Smooth muscle cell (in vitro differentiated cells): ENCODE measurements around the gene CADPS. TPM values are rescaled to one million over a fixed set of nuclear protein-coding genes. Genes with fewer than 3 reads are reported as not detected.

ENCODE experiments used
- DNase-seq: peaks from one replicate; lab custom pipeline; 2025; ENCODE audit not compliant: unreplicated experiment; lab: John Stamatoyannopoulos, UW
- H2AFZ ChIP-seq: fragments of 200-600 bp; sonication (generic); 2 replicates; pipeline ENCODE4 v1.6.0; 2016; ENCODE audit warnings: antibody characterized with exemption, low read depth, mild to moderate bottlenecking
- H3F3A ChIP-seq: fragments of 200-600 bp; sonication (generic); 2 replicates; pipeline ENCODE4 v1.6.0; 2017; ENCODE audit warnings: antibody characterized with exemption, low read depth
- H3K27ac ChIP-seq: fragments of 200-600 bp; sonication (generic); 2 replicates; pipeline ENCODE4 v1.5.1; 2016; ENCODE audit warnings: low read depth, mild to moderate bottlenecking
- H3K27me3 ChIP-seq: fragments of 200-600 bp; sonication (generic); 2 replicates; pipeline ENCODE4 v1.6.1; 2016; ENCODE audit warnings: low read depth, mild to moderate bottlenecking
- H3K36me3 ChIP-seq: fragments of 200-600 bp; sonication (generic); 2 replicates; pipeline ENCODE4 v1.5.1; 2016; ENCODE audit warnings: low read depth
- H3K4me1 ChIP-seq: fragments of 200-600 bp; sonication (generic); 2 replicates; pipeline ENCODE4 v1.5.1; 2016; ENCODE audit warnings: low read depth
- H3K4me2 ChIP-seq: fragments of 200-600 bp; sonication (generic); 2 replicates; pipeline ENCODE4 v1.6.0; 2016; ENCODE audit warnings: mild to moderate bottlenecking
- H3K4me3 ChIP-seq: fragments of 200-600 bp; sonication (generic); 2 replicates; pipeline ENCODE4 v1.5.1; 2016; ENCODE audit warnings: mild to moderate bottlenecking
- H3K79me2 ChIP-seq: fragments of 200-600 bp; sonication (generic); 2 replicates; pipeline ENCODE4 v1.6.0; 2016; ENCODE audit warnings: low read depth, mild to moderate bottlenecking
- H3K9ac ChIP-seq: fragments of 200-600 bp; sonication (generic); 2 replicates; pipeline ENCODE4 v1.6.0; 2016; ENCODE audit warnings: low read depth
- H3K9me3 ChIP-seq: fragments of 200-600 bp; sonication (generic); replicated peaks from 2 replicates; pipeline ENCODE4 v1.5.1; 2016; ENCODE audit warnings: low read depth
- H4K20me1 ChIP-seq: fragments of 200-600 bp; sonication (generic); 2 replicates; pipeline ENCODE4 v1.6.0; 2016; ENCODE audit warnings: low read depth
- CTCF ChIP-seq: fragments of 200-600 bp; sonication (generic); IDR thresholded peaks from 2 replicates; pipeline ENCODE4 v1.5.1; 2017; ENCODE audit warnings: borderline replicate concordance, mild to moderate bottlenecking, antibody characterized with exemption; ENCODE audit not compliant: insufficient read depth, poor library complexity, severe bottlenecking
- WGBS: methylation state at CpG from one replicate; pipeline ENCODE4 v1.1.7; 2016; ENCODE audit warnings: low lambda C conversion rate; 5-methylcytosine and 5-hydroxymethylcytosine counted together
- polyA plus RNA-seq: library from polyadenylated mRNA; unstranded; fragments of >200 nt; fragmentation: Nextera tagmentation; extraction: Ambion mirVana; gene quantifications from 2 replicates; pipeline ENCODE4 v1.2.1, GENCODE V29; 2016
- total RNA-seq: library from RNA; depleted of rRNA; stranded (reverse); fragments of >200 nt; gene quantifications from 2 replicates; pipeline ENCODE4 v1.2.3, GENCODE V29; 2014

The CADPS gene
- total and polyA plus RNA-seq, 2 experiments from 2014 or later, result 4.4 to 38.4 TPM

GRCh38 chr3:62542185-62542584 is 333.0 kb downstream of the CADPS start:
- no peak for TF ChIP-seq CTCF
- Histone ChIP-seq H3K9me3 (no peaks in the 10 kb centered on the region), H2AFZ (no peak overlapping the region), H3K27me3 (peaks cover 29% of the 10 kb centered on the region), H3K4me3 (no peak overlapping the region), H3K9ac (no peak overlapping the region), H3K36me3 (no peaks in the 10 kb centered on the region), H3K4me2 (no peak overlapping the region), H4K20me1 (no peaks in the 10 kb centered on the region), H3K4me1 (peaks cover 4% of the 10 kb centered on the region), H3F3A (no peaks in the 10 kb centered on the region), H3K79me2 (no peaks in the 10 kb centered on the region), H3K27ac (no peak overlapping the region)
- WGBS, result 88% methylated on average over 2 of the region's 2 CpGs
- no peak for DNase-seq

- Histone ChIP-seq H3K9ac (no peak overlapping the region), H3K27me3 (peaks cover 41% of the 10 kb centered on the region), H3K4me2 (no peak overlapping the region), H3F3A (no peaks in the 10 kb centered on the region), H3K9me3 (no peaks in the 10 kb centered on the region), H2AFZ (no peak overlapping the region), H3K36me3 (no peaks in the 10 kb centered on the region), H4K20me1 (no peaks in the 10 kb centered on the region), H3K4me3 (no peak overlapping the region), H3K4me1 (peaks cover 4% of the 10 kb centered on the region), H3K27ac (no peak overlapping the region), H3K79me2 (no peaks in the 10 kb centered on the region)
- WGBS, result 91% methylated on average over 1 of the region's 1 CpG
- no peak for DNase-seq
- no peak for TF ChIP-seq CTCF
These were observed 335.5 kb downstream of the CADPS start for GRCh38 chr3:62539762-62540161.

GRCh38 chr3:62538691-62539356 is 336.4 kb downstream of the CADPS start:
- no peak overlapping the region for H3K4me2 ChIP-seq
- WGBS, result 26% methylated on average over 4 of the region's 4 CpGs

More at GRCh38 chr3:62538691-62539356, 336.4 kb downstream of the CADPS start:
- Histone ChIP-seq H3K36me3 (no peaks in the 10 kb centered on the region), H3K79me2 (no peaks in the 10 kb centered on the region), H3F3A (no peaks in the 10 kb centered on the region), H3K4me3 (no peak overlapping the region), H3K4me1 (peaks cover 4% of the 10 kb centered on the region), H3K27ac (no peak overlapping the region), H2AFZ (no peak overlapping the region), H4K20me1 (no peaks in the 10 kb centered on the region), H3K9me3 (no peaks in the 10 kb centered on the region), H3K9ac (no peak overlapping the region), H3K27me3 (peaks cover 41% of the 10 kb centered on the region)
- no peak for TF ChIP-seq CTCF
- DNase-seq, result no peak
